ENCODE data around the gene FYB2. TPM values are rescaled to one million over a fixed set of nuclear protein-coding genes. Genes with fewer than 3 reads are reported as not detected.

FYB2 gene
- total and polyA plus RNA-seq, 10 of the 15 experiments (the other 5 are each of a cell fraction or from before 2014, with no cell fraction given), result 0.04 to 0.16 (median 0.05) TPM; not detected in 4

DNA sequence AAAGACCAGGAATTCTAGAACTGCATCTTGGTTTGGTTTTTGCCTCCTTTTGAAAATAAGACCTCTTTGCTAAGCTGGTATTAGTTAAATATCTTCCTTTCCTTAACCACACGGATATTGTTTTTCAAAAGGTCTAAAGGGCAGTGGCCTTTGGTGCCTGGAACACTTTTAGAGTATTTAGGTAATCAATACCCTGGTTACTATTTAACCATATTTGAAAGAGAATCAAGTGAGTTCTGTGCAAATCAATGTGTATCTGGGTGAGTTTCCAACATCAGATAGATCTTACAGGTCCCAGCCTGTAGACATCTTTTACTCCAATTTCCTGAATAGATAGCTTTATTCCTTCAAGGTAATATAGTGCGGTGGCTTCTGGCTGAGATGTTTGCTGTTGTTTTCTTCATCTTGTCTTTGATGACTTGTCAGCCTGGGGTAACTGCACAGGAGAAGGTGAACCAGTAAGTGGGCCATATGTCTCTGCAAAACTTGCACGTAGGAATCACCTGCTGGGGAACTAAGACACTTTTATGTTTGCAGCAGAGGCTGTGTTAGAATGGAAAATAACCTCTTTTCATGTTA is 35.4 kb upstream of the FYB2 start, which contains the start of gene C8A:
Gene C8A (plus strand): TSS at position 277 of the 579 bp plus-strand sequence. CDS start 105 bp downstream, at position 382.
- Histone ChIP-seq H3K9me3 (replicated peaks; ENCODE audit: control insufficient read depth, insufficient read depth, low read length) (no peaks in the 10 kb centered on the region), H3K27ac (ENCODE audit: control insufficient read depth, insufficient read depth) (no peak within 1 kb of the TSS), H3K4me3 (no peak within 1 kb of the TSS), H3K4me2 (ENCODE audit: control insufficient read depth, insufficient read depth) (no peak within 1 kb of the TSS), H3K27me3 (replicated peaks in 1 of 2; ENCODE audit: control insufficient read depth in 2 of 2, insufficient read depth in 2 of 2, low read length in 1 of 2) (no peaks in the 10 kb centered on the region), H3K9ac (ENCODE audit: control insufficient read depth, insufficient read depth, low read length) (no peak within 1 kb of the TSS), H3K79me2 (ENCODE audit: control insufficient read depth, insufficient read depth, low read length) (no peaks in the 10 kb centered on the region), H3K36me3 (ENCODE audit: control insufficient read depth in 2 of 2, insufficient read depth in 2 of 2, low read length in 1 of 2) (no peaks in the 10 kb centered on the region), H2AFZ (ENCODE audit: control insufficient read depth, low read depth, low read length) (no peak within 1 kb of the TSS), H3K4me1 (ENCODE audit: control insufficient read depth, insufficient read depth, low read length) (no peaks in the 10 kb centered on the region), H4K20me1 (ENCODE audit: control insufficient read depth, insufficient read depth) (no peaks in the 10 kb centered on the region)
- 0% methylated on average over 3 of the region's 3 CpGs for WGBS (ENCODE audit: insufficient coverage, insufficient replicate concordance, low lambda C conversion rate, missing lambda C conversion rate)
- ChIA-PET SMC1A (ENCODE audit: uncharacterized antibody, unreplicated experiment) (no interaction called here), RAD21 (ENCODE audit: unreplicated experiment) (no interaction called here), POLR2A (no interaction called here), CTCF (no interaction called here)
- no TSS peak for BruUV-seq (replicated peaks)
- FAIRE-seq (no peak), DNase-seq (ENCODE audit: low read depth, low spot score) (no peak), ATAC-seq (no peak)
- intact Hi-C loops (cut with micrococcal nuclease; ENCODE audit: unreplicated experiment) (no loop called here), in situ Hi-C loops (cut with MboI) (no loop called here)
- TF ChIP-seq, protein P1, sequence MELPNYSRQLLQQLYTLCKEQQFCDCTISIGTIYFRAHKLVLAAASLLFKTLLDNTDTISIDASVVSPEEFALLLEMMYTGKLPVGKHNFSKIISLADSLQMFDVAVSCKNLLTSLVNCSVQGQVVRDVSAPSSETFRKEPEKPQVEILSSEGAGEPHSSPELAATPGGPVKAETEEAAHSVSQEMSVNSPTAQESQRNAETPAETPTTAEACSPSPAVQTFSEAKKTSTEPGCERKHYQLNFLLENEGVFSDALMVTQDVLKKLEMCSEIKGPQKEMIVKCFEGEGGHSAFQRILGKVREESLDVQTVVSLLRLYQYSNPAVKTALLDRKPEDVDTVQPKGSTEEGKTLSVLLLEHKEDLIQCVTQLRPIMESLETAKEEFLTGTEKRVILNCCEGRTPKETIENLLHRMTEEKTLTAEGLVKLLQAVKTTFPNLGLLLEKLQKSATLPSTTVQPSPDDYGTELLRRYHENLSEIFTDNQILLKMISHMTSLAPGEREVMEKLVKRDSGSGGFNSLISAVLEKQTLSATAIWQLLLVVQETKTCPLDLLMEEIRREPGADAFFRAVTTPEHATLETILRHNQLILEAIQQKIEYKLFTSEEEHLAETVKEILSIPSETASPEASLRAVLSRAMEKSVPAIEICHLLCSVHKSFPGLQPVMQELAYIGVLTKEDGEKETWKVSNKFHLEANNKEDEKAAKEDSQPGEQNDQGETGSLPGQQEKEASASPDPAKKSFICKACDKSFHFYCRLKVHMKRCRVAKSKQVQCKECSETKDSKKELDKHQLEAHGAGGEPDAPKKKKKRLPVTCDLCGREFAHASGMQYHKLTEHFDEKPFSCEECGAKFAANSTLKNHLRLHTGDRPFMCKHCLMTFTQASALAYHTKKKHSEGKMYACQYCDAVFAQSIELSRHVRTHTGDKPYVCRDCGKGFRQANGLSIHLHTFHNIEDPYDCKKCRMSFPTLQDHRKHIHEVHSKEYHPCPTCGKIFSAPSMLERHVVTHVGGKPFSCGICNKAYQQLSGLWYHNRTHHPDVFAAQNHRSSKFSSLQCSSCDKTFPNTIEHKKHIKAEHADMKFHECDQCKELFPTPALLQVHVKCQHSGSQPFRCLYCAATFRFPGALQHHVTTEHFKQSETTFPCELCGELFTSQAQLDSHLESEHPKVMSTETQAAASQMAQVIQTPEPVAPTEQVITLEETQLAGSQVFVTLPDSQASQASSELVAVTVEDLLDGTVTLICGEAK (IDR thresholded peaks at IDR 0.05; ENCODE audit: borderline replicate concordance), result no peak
- TF ChIP-seq JUND (IDR thresholded peaks at IDR 0.05; ENCODE audit: low read depth, low read length), result no peak
- no peak for TF ChIP-seq TBL1XR1 (IDR thresholded peaks at IDR 0.05; ENCODE audit: low read depth, low read length)
- TF ChIP-seq, protein P2, sequence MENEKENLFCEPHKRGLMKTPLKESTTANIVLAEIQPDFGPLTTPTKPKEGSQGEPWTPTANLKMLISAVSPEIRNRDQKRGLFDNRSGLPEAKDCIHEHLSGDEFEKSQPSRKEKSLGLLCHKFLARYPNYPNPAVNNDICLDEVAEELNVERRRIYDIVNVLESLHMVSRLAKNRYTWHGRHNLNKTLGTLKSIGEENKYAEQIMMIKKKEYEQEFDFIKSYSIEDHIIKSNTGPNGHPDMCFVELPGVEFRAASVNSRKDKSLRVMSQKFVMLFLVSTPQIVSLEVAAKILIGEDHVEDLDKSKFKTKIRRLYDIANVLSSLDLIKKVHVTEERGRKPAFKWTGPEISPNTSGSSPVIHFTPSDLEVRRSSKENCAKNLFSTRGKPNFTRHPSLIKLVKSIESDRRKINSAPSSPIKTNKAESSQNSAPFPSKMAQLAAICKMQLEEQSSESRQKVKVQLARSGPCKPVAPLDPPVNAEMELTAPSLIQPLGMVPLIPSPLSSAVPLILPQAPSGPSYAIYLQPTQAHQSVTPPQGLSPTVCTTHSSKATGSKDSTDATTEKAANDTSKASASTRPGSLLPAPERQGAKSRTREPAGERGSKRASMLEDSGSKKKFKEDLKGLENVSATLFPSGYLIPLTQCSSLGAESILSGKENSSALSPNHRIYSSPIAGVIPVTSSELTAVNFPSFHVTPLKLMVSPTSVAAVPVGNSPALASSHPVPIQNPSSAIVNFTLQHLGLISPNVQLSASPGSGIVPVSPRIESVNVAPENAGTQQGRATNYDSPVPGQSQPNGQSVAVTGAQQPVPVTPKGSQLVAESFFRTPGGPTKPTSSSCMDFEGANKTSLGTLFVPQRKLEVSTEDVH (IDR thresholded peaks at IDR 0.05; ENCODE audit: low read depth, partially characterized antibody), result no peak
- TF ChIP-seq KDM1A (IDR thresholded peaks at IDR 0.05; ENCODE audit: borderline replicate concordance), result no peak
- TF ChIP-seq CBX5 (IDR thresholded peaks at IDR 0.05; ENCODE audit: low read depth), result no peak
- TF ChIP-seq STAT3 (IDR thresholded peaks at IDR 0.05; ENCODE audit: low read depth, low read length), result no peak
- no peak for TF ChIP-seq SIN3A (IDR thresholded peaks at IDR 0.05; ENCODE audit: low read depth, low read length)
- no peak for TF ChIP-seq HSF1 (IDR thresholded peaks at IDR 0.05; ENCODE audit: low read depth, low read length)
- no peak for TF ChIP-seq ZNF24 (IDR thresholded peaks at IDR 0.05)
- TF ChIP-seq RB1 (IDR thresholded peaks at IDR 0.05; ENCODE audit: borderline replicate concordance), result no peak
- TF ChIP-seq ASH2L (IDR thresholded peaks at IDR 0.05; ENCODE audit: borderline replicate concordance, low read depth), result no peak
- no peak for TF ChIP-seq POLR2AphosphoS5 (IDR thresholded peaks at IDR 0.05; ENCODE audit: low read length)
- TF ChIP-seq POLR2A (IDR thresholded peaks at IDR 0.05; ENCODE audit: low read depth, low read length), result no peak
- no peak for TF ChIP-seq SMARCA5 (IDR thresholded peaks at IDR 0.05)
- TF ChIP-seq NR2F1 (conservative IDR thresholded peaks at IDR 0.05), result no peak
- TF ChIP-seq, protein P3, sequence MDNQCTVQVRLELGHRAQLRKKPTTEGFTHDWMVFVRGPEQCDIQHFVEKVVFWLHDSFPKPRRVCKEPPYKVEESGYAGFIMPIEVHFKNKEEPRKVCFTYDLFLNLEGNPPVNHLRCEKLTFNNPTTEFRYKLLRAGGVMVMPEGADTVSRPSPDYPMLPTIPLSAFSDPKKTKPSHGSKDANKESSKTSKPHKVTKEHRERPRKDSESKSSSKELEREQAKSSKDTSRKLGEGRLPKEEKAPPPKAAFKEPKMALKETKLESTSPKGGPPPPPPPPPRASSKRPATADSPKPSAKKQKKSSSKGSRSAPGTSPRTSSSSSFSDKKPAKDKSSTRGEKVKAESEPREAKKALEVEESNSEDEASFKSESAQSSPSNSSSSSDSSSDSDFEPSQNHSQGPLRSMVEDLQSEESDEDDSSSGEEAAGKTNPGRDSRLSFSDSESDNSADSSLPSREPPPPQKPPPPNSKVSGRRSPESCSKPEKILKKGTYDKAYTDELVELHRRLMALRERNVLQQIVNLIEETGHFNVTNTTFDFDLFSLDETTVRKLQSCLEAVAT (IDR thresholded peaks at IDR 0.05), result no peak

All from GM12878 (cell line).